K562 (cell line): ENCODE measurements around the gene OPA3. TPM values are rescaled to one million over a fixed set of nuclear protein-coding genes. Genes with fewer than 3 reads are reported as not detected.

Experiments used
- BCOR ChIP-seq: fragments of 450-650 bp; IDR thresholded peaks from 2 replicates; pipeline ENCODE4 v1.6.1; 2016
- EGR1 ChIP-seq: fragments of 450-650 bp; conservative IDR thresholded peaks from 2 replicates; pipeline ENCODE4 v1.6.1; 2017; ENCODE audit warnings: mild to moderate bottlenecking
- ELF1 ChIP-seq: fragments of 200-800 bp; sonication (Bioruptor generic); IDR thresholded peaks from 2 replicates; pipeline ENCODE4 v1.6.1; 2016; ENCODE audit warnings: missing genetic modification characterization, missing compliant biosample characterization
- ESRRA ChIP-seq: fragments of 450-650 bp; IDR thresholded peaks from 2 replicates; pipeline ENCODE4 v1.6.1; 2014; ENCODE audit warnings: low read depth, mild to moderate bottlenecking, moderate library complexity, borderline replicate concordance
- HDAC1 ChIP-seq, 2 experiments: fragments of 450-650 bp; IDR thresholded peaks; 2 replicates each; pipeline ENCODE4 v1.6.1; 2016 to 2017; ENCODE audit warnings: inconsistent platforms in 1 of 2, mild to moderate bottlenecking in 1 of 2, moderate library complexity in 1 of 2
- MCM2 ChIP-seq: fragments of 450-650 bp; IDR thresholded peaks from 2 replicates; pipeline ENCODE4 v1.6.1; 2017; ENCODE audit warnings: low read depth, mild to moderate bottlenecking
- MYNN ChIP-seq, 2 experiments: sonication (generic); formaldehyde crosslinking in 1 of 2; IDR thresholded peaks; 2 replicates each; pipeline versions ENCODE4 v1.5.0 to v1.6.1; 2016 to 2020; ENCODE audit warnings: antibody characterized with exemption in 1 of 2, missing genetic modification reagents in 1 of 2
- TAF1 ChIP-seq: IDR thresholded peaks from 2 replicates; pipeline ENCODE4 v1.6.1; 2011; ENCODE audit warnings: mild to moderate bottlenecking, low read length, moderate library complexity; ENCODE audit not compliant: insufficient read depth, control insufficient read depth, severe bottlenecking; ENCODE audit errors: extremely low read depth
- TARDBP ChIP-seq: fragments of 450-650 bp; IDR thresholded peaks from 2 replicates; pipeline ENCODE4 v1.6.1; 2016
- WHSC1 ChIP-seq: IDR thresholded peaks from one replicate; pipeline ENCODE4 v1.6.1; 2012; ENCODE audit warnings: low read length, control low read depth, inconsistent platforms
- polyA plus RNA-seq, 8 experiments: library from polyadenylated mRNA; depleted of rRNA in 4 of 8; stranded (reverse) in 5 of 8; unstranded in 3 of 8; fragments of >200 nt; fragmentation: Nextera tagmentation in 2 of 8; fragmentation: Illumina TruSeq in 1 of 8; extraction: Ambion mirVana in 2 of 8; extraction: Trizol in 1 of 8; gene quantifications; 2 replicates each; pipeline versions ENCODE4 v1.2.1 to v1.2.3, GENCODE V29; 2011 to 2014; ENCODE audit warnings: inconsistent platforms in 1 of 8, missing spikeins in 1 of 8
- total RNA-seq, 7 experiments: library from RNA; depleted of rRNA in 6 of 7; stranded (reverse); fragments of >200 nt in 6 of 7; fragmentation: Illumina TruSeq in 2 of 7; extraction: Trizol in 2 of 7; gene quantifications; 2 replicates each; pipeline versions ENCODE4 v1.2.1 to v1.2.3, GENCODE V29; 2011 to 2021; ENCODE audit warnings: low replicate concordance in 1 of 7
- TF ChIP-seq, protein P1 (sequence below), 2 experiments: fragments of 450-650 bp; formaldehyde crosslinking in 1 of 2; IDR thresholded peaks; 2 replicates each; pipeline versions ENCODE4 v1.4.0 to v1.6.1; 2014 to 2020; ENCODE audit warnings: mild to moderate bottlenecking in 2 of 2, borderline replicate concordance in 1 of 2, low read depth in 1 of 2

Gene OPA3
- total and polyA plus RNA-seq, 9 of the 15 experiments (the other 6 are each of a cell fraction or from before 2014, with no cell fraction given), result 1.4 to 18.8 (median 9.0) TPM

DNA sequence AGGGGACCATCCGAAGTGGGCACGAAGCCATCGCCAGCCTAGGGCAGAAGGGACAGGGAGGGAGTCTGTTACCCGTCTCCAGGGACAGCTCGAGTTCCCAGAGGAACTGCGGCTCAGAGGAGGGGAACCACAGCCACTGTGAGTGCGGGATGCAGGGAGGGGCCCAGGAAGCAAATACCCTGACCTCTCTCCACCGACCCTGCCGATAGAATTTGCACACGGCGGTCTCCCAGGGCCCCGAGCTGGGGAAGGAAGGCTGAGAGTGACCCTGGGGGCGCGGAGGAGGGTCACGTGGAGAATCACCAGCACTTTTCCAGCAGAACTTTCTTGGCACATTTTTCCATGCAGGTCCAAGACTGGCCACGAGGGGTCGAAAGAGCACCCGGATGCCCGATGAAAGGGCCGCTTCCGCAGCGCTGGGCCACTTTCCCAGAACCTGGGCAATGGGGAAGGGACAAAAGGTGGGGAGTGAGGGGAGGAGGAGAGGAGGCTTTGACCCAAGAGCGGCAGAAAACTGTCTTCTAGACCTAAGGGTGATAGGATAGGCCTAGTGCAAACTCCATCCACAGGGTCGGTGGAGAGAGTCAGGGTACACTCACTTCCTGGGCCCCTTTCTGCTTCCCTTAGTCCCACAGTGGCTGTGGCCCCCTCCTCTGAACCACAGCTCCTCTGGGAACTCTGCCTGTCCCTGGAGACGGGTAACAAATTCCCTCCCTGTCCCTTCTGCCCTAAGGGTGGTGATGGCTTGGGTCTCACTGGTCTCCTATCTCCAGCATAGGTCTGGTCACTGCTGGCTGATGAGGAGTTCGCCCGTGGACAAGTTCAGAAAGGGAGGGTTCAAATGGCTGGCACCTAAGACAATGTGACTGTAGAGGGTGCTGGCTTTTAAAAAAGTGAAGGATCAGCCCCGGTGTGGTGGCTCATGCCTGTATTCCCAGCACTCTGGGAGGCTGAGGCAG is 22.7 kb upstream of the OPA3 start (continued):
- TF ChIP-seq, protein P1, sequence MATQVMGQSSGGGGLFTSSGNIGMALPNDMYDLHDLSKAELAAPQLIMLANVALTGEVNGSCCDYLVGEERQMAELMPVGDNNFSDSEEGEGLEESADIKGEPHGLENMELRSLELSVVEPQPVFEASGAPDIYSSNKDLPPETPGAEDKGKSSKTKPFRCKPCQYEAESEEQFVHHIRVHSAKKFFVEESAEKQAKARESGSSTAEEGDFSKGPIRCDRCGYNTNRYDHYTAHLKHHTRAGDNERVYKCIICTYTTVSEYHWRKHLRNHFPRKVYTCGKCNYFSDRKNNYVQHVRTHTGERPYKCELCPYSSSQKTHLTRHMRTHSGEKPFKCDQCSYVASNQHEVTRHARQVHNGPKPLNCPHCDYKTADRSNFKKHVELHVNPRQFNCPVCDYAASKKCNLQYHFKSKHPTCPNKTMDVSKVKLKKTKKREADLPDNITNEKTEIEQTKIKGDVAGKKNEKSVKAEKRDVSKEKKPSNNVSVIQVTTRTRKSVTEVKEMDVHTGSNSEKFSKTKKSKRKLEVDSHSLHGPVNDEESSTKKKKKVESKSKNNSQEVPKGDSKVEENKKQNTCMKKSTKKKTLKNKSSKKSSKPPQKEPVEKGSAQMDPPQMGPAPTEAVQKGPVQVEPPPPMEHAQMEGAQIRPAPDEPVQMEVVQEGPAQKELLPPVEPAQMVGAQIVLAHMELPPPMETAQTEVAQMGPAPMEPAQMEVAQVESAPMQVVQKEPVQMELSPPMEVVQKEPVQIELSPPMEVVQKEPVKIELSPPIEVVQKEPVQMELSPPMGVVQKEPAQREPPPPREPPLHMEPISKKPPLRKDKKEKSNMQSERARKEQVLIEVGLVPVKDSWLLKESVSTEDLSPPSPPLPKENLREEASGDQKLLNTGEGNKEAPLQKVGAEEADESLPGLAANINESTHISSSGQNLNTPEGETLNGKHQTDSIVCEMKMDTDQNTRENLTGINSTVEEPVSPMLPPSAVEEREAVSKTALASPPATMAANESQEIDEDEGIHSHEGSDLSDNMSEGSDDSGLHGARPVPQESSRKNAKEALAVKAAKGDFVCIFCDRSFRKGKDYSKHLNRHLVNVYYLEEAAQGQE (IDR thresholded peaks at IDR 0.05; ENCODE audit: borderline replicate concordance), result peak; percentile 87
- TF ChIP-seq, protein P1 (CRISPR knock-in tag; IDR thresholded peaks at IDR 0.05; ENCODE audit: low read depth), result no peak
- TF ChIP-seq ELF1 (tag), result peak; percentile 85
- TF ChIP-seq ESRRA, result peak; percentile 64; the same call in 1 of the 2 replicates
- TF ChIP-seq HDAC1 (IDR thresholded peaks at IDR 0.05), result peak in 1 of 2 experiments; percentile 16; a peak in 1 of 4 replicates
- 0 out of 2 replicates have a peak, but pooled peaks have one; percentile 30 for TF ChIP-seq TARDBP
- no peak for TF ChIP-seq WHSC1
- peak; percentile 38; the same call in 1 of the 2 replicates for TF ChIP-seq BCOR
- TF ChIP-seq TAF1, result peak; percentile 21
- TF ChIP-seq EGR1, result 0 out of 2 replicates have a peak, but pooled peaks have one; percentile 17
- TF ChIP-seq MYNN (IDR thresholded peaks at IDR 0.05), result peak; percentile 1; the same call in 1 of the 2 replicates
- TF ChIP-seq MYNN (CRISPR knock-in tag; IDR thresholded peaks at IDR 0.05), result no peak
- no peak for TF ChIP-seq MCM2
